Measurements from ENCODE around the gene DSCAML1. TPM values are rescaled to one million over a fixed set of nuclear protein-coding genes. Genes with fewer than 3 reads are reported as not detected.

DSCAML1 gene
- total and polyA plus RNA-seq, 2 of the 8 experiments (the other 6 are each of a cell fraction or from before 2014, with no cell fraction given): 0.19 to 0.24 TPM

GRCh38 chr11:117841551-117842031 is 44.6 kb upstream of the DSCAML1 start:
- Histone ChIP-seq H4K20me1 (replicated peaks in 1 of 2; ENCODE audit: control insufficient read depth in 1 of 2, insufficient read depth in 2 of 2, low read length in 2 of 2) (peaks cover 0 to 2% of the 10 kb centered on the region in 2 experiments), H3K14ac (ENCODE audit: insufficient read length) (no peak overlapping the region), H3K79me2 (ENCODE audit: control insufficient read depth in 1 of 2, insufficient read depth in 2 of 2, low read length in 2 of 2) (no peaks in the 10 kb centered on the region), H3K56ac (replicated peaks; ENCODE audit: insufficient read length, low read depth, low read length) (no peak overlapping the region), H2BK15ac (ENCODE audit: low read length) (no peak overlapping the region), H3K4me3 (ENCODE audit: extremely low read depth in 1 of 4, insufficient read depth in 2 of 4, low read depth in 3 of 4, low read length in 4 of 4) (no peak overlapping the region), H4K5ac (ENCODE audit: insufficient read length, low read depth, low read length) (no peak overlapping the region), H2AK5ac (ENCODE audit: low read depth, low read length) (no peak overlapping the region), H3K27me3 (replicated peaks in 1 of 4; ENCODE audit: control insufficient read depth in 3 of 4, extremely low read depth in 1 of 4, insufficient read depth in 3 of 4, low read length in 3 of 4) (no peaks in the 10 kb centered on the region), H3K27ac (ENCODE audit: low read depth, low read length) (no peak overlapping the region), H3K4me2 (ENCODE audit: insufficient read depth in 1 of 2, low read depth in 2 of 2, low read length in 2 of 2) (no peak overlapping the region), H3K36me3 (ENCODE audit: control insufficient read depth in 2 of 4, insufficient read depth in 4 of 4, low read length in 3 of 4) (no peaks in the 10 kb centered on the region; a peak in 1 of 8 replicates), H3K4ac (replicated peaks; ENCODE audit: insufficient read length, low read depth, low read length) (no peak overlapping the region), H2BK120ac (replicated peaks; ENCODE audit: low read depth, low read length) (no peak overlapping the region), H2BK20ac (ENCODE audit: low read length) (no peak overlapping the region), H3K9me3 (ENCODE audit: insufficient read depth in 2 of 2, low read depth in 1 of 2, low read length in 1 of 2) (no peaks in the 10 kb centered on the region), H2AFZ (ENCODE audit: low read length) (no peak overlapping the region), H3K18ac (ENCODE audit: extremely low read depth, low read length) (no peak overlapping the region), H3K23me2 (ENCODE audit: low read depth, low read length) (no peaks in the 10 kb centered on the region; the same call in 1 of the 2 replicates), H4K91ac (replicated peaks; ENCODE audit: insufficient read length, low read length) (no peak overlapping the region), H3K23ac (ENCODE audit: insufficient read length) (no peak overlapping the region), H4K8ac (ENCODE audit: extremely low read depth, insufficient read depth, low read length) (no peak overlapping the region), H2BK12ac (ENCODE audit: low read depth, low read length) (no peak overlapping the region), H3K79me1 (ENCODE audit: low read depth, low read length) (no peaks in the 10 kb centered on the region), H3K4me1 (replicated peaks in 1 of 4; ENCODE audit: control insufficient read depth in 3 of 4, insufficient read depth in 4 of 4, low read length in 3 of 4) (peaks cover 0 to 6% (median 0%) of the 10 kb centered on the region in 4 experiments; a peak in 2 of 7 replicates), H2BK5ac (ENCODE audit: low read depth, low read length) (no peak overlapping the region), H3K9ac (replicated peaks in 1 of 4; ENCODE audit: extremely low read depth in 1 of 4, low read depth in 3 of 4, low read length in 3 of 4) (no peak overlapping the region)
- WGBS, 2 experiments (ENCODE audit: extremely low coverage in 1 of 2, insufficient coverage in 1 of 2, insufficient read length in 1 of 2, insufficient replicate concordance in 2 of 2, low coverage in 1 of 2, low lambda C conversion rate in 2 of 2, missing lambda C conversion rate in 1 of 2): 87% methylated on average over 7 of the region's 7 CpGs; no CpG with 5 or more reads in 1 of the 2 experiments
- TF ChIP-seq SP4 (IDR thresholded peaks at IDR 0.05; ENCODE audit: low read length) (no peak), CHD1 (IDR thresholded peaks at IDR 0.05; ENCODE audit: low read depth, low read length) (no peak), KDM4A (IDR thresholded peaks at IDR 0.05; ENCODE audit: low read depth, low read length, severe bottlenecking) (no peak)
- CTCF ChIA-PET (ENCODE audit: partially characterized antibody): interaction anchor here (1.0 to 5.8 kb wide), 14 partner anchors 13 to 211 kb away, joined by 3 to 142 read pairs (median 8); partner anchors contain the start of gene FXYD2
- DNase-seq (ENCODE audit: low read depth in 1 of 2, low spot score in 2 of 2): no peak
- FAIRE-seq: no peak
- POLR2A ChIA-PET (ENCODE audit: partially characterized antibody): no interaction called here

All from H1 (cell line).